HG03039 (cell line): ENCODE results near the gene PANX2.

ENCODE experiments used
- ATAC-seq: cut with Tn5 transposase; IDR thresholded peaks from one replicate; pipeline ENCODE4 v1.9.1; 2021; ENCODE audit warnings: mild to moderate bottlenecking, moderate library complexity; ENCODE audit not compliant: unreplicated experiment

PANX2 gene

GRCh38 chr22:50169774-50170341 lies 673 bp upstream of the PANX2 start:
- no peak for ATAC-seq

- ATAC-seq, result no peak
Measured at GRCh38 chr22:50171319-50171964, 911 bp downstream of the PANX2 start.

DNA sequence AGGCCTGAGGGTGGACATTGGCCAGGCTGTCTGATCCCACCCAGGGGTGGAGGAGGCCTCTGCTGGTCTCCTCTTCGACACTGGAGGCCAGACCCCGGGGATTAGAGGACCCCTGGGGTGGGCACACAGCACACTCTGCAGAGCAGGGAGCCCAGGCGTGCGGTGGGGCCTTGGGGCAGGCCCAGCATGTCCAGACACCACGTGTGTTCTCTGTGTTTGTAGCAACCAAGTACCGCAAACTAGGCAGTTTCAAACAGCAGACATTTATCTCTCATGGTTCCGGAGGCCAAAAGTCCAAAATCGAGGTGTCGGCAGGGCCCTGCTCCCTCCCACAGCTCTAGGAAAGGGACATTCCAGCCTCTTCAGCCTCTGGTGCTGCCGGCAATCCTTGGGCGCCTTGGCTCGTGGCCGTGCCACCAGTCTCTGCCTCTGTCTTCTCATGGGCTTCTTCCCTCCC lies 1.5 kb downstream of the PANX2 start:
- ATAC-seq, result no peak

DNA sequence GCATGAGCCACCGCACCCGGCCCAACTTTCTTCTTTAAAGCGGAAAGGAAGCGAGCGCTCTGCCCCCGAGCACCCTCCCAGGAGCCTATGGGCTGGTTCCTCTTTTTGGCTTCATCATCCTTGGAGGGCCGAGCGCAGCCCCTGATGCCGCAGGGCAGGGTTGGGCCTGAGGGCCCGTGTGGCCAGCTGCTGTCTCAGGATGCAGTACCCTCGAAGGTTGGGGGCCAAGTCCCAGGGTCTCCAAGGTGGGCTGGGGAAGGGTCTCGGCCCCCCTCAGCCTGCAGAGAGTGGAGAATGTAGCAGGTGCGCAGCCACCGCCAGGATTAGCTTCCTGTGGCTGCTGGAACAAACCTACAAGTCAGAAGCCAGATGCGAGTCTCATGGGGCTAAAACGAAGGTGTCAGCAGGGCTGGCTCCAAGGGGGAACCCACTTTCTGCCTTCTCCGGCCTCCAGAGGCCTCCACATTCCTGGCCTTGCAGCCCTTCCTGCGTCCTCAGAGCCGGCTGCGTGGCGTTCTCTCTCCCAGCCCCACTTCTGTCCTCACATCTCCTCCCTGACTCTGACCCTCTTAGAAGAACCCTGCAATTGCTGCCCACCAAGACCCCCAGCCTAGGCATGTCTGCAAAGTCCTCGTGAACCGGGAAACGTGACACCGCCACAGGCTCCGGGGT lies 2.9 kb downstream of the PANX2 start:
- ATAC-seq, result no peak

DNA sequence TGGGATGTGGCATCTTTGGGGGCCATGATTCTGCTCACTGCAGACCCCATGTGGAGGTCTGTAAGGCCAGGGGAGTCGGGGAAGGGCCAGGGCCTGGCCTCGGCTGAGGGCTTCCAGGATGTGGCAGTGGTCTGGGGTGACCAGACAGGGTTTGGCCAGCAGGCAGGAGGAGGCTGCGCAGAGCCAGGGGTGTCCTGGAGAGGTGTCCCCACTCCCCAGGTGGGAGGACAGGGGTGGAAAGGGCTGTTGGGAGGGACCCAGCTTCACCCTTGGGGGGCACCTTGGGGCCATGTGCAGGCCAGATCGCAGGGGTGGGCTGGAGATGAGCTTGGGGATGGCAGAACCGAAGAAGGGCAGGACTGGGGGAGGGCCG lies 3.4 kb downstream of the PANX2 start:
- ATAC-seq, result no peak

GRCh38 chr22:50174382-50175190 lies 4.1 kb downstream of the PANX2 start:
- ATAC-seq, result no peak

GRCh38 chr22:50175191-50175461 lies 4.6 kb downstream of the PANX2 start:
- no peak for ATAC-seq

- no peak for ATAC-seq
Measured at GRCh38 chr22:50175921-50176849, 5.7 kb downstream of the PANX2 start.

DNA sequence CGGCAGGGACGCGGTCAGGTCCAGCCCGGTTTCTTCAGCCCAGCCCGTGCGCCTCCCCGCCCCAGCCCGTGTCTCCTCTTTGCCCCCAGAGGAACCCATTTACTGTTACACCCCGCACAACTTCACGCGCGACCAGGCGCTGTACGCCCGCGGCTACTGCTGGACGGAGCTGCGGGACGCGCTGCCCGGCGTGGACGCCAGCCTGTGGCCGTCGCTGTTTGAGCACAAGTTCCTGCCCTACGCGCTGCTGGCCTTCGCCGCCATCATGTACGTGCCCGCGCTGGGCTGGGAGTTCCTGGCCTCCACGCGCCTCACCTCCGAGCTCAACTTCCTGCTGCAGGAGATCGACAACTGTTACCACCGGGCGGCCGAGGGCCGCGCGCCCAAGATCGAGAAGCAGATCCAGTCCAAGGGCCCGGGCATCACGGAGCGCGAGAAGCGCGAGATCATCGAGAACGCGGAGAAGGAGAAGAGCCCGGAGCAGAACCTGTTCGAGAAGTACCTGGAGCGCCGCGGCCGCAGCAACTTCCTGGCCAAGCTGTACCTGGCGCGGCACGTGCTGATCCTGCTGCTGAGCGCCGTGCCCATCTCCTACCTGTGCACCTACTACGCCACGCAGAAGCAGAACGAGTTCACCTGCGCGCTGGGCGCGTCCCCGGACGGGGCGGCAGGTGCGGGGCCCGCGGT lies 6.5 kb downstream of the PANX2 start:
- no peak for ATAC-seq

- ATAC-seq, result no peak
Measured at GRCh38 chr22:50177537-50178470, 7.3 kb downstream of the PANX2 start.

- ATAC-seq, result no peak
Measured at GRCh38 chr22:50178471-50178864, 7.9 kb downstream of the PANX2 start.

GRCh38 chr22:50178871-50179869 lies 8.6 kb downstream of the PANX2 start:
- ATAC-seq, result no peak

- no peak for ATAC-seq
Measured at GRCh38 chr22:50179937-50180726, 9.6 kb downstream of the PANX2 start.

- ATAC-seq, result no peak
Measured at GRCh38 chr22:50180727-50181521, 10.4 kb downstream of the PANX2 start.

GRCh38 chr22:50182176-50183081 lies 11.9 kb downstream of the PANX2 start:
- no peak for ATAC-seq
